GM23338 (cell line): ENCODE results near the gene ARHGEF39. TPM values are rescaled to one million over a fixed set of nuclear protein-coding genes. Genes with fewer than 3 reads are reported as not detected.

Source experiments
- ATAC-seq: fragments of 200-7000 bp; cut with Tn5 transposase; 3 replicates; pipeline ENCODE4 v1.9.1; 2020
- DNase-seq: peaks from one replicate; pipeline ENCODE4 v3.0.0-alpha.2; 2015; ENCODE audit warnings: low spot score
- H2AFZ ChIP-seq: fragments of 200-600 bp; sonication (generic); 2 replicates; pipeline ENCODE4 v1.8.0; 2016; ENCODE audit warnings: antibody characterized with exemption, mild to moderate bottlenecking, moderate library complexity
- H3F3A ChIP-seq: fragments of 200-600 bp; sonication (generic); replicated peaks from 2 replicates; pipeline ENCODE4 v1.8.0; 2017; ENCODE audit warnings: antibody characterized with exemption, mixed run types, low read depth
- H3K27ac ChIP-seq: fragments of 200-600 bp; sonication (generic); 2 replicates; pipeline ENCODE4 v1.6.1; 2016; ENCODE audit warnings: low read depth
- H3K27me3 ChIP-seq: fragments of 200-600 bp; sonication (generic); 2 replicates; pipeline ENCODE4 v1.8.0; 2016; ENCODE audit warnings: mild to moderate bottlenecking, mixed run types, moderate library complexity; ENCODE audit not compliant: insufficient read depth
- H3K36me3 ChIP-seq: fragments of 200-600 bp; sonication (generic); 2 replicates; pipeline ENCODE4 v1.8.0; 2016; ENCODE audit warnings: mild to moderate bottlenecking; ENCODE audit not compliant: insufficient read depth
- H3K4me1 ChIP-seq: fragments of 200-600 bp; sonication (generic); 2 replicates; pipeline ENCODE4 v1.8.0; 2016; ENCODE audit warnings: mild to moderate bottlenecking, moderate library complexity; ENCODE audit not compliant: insufficient read depth
- H3K4me2 ChIP-seq: fragments of 200-600 bp; sonication (generic); 2 replicates; pipeline ENCODE4 v1.7.1; 2017; ENCODE audit warnings: mixed run types
- H3K4me3 ChIP-seq: fragments of 200-600 bp; sonication (generic); 2 replicates; pipeline ENCODE4 v1.6.1; 2016; ENCODE audit warnings: mixed run types
- H3K79me2 ChIP-seq: fragments of 200-600 bp; sonication (generic); replicated peaks from 2 replicates; pipeline ENCODE4 v1.8.0; 2017; ENCODE audit warnings: mild to moderate bottlenecking; ENCODE audit not compliant: insufficient read depth
- H3K9me2 ChIP-seq: fragments of 200-600 bp; sonication (generic); 2 replicates; pipeline ENCODE4 v1.8.0; 2017; ENCODE audit not compliant: insufficient read depth
- H4K20me1 ChIP-seq: fragments of 200-600 bp; sonication (generic); replicated peaks from 2 replicates; pipeline ENCODE4 v1.8.0; 2017; ENCODE audit warnings: mild to moderate bottlenecking; ENCODE audit not compliant: insufficient read depth
- H3K27ac Mint-ChIP-seq: 2 replicates; pipeline ENCODE4 v1.8.0; 2020; ENCODE audit warnings: inconsistent platforms, mild to moderate bottlenecking, moderate library complexity, mixed read lengths
- H3K27me3 Mint-ChIP-seq: 3 replicates; pipeline ENCODE4 v1.8.0; 2022; ENCODE audit warnings: low read depth, mild to moderate bottlenecking, moderate library complexity, mixed read lengths, inconsistent platforms; ENCODE audit not compliant: insufficient read depth, poor library complexity
- H3K36me3 Mint-ChIP-seq: 3 replicates; pipeline ENCODE4 v1.8.0; 2021; ENCODE audit warnings: low read depth, mild to moderate bottlenecking, inconsistent platforms, moderate library complexity, mixed read lengths
- H3K4me1 Mint-ChIP-seq: 3 replicates; pipeline ENCODE4 v1.8.0; 2020; ENCODE audit warnings: mild to moderate bottlenecking, inconsistent platforms, mixed read lengths
- H3K4me3 Mint-ChIP-seq: 3 replicates; pipeline ENCODE4 v1.8.0; 2021; ENCODE audit warnings: moderate library complexity, mild to moderate bottlenecking, inconsistent platforms, mixed read lengths
- H3K9me3 Mint-ChIP-seq: 3 replicates; pipeline ENCODE4 v1.8.0; 2020; ENCODE audit warnings: moderate library complexity, mild to moderate bottlenecking, inconsistent platforms, mixed read lengths
- CREB1 ChIP-seq: fragments of 250-450 bp; sonication (Bioruptor Pico); IDR thresholded peaks from 2 replicates; pipeline ENCODE4 v1.5.0; 2020; ENCODE audit warnings: low read depth, mild to moderate bottlenecking, moderate library complexity
- CTCF ChIP-seq, 2 experiments: fragments of 200-600 bp in 1 of 2; sonication (generic) in 1 of 2; conservative IDR thresholded peaks; 2 replicates each; pipeline versions ENCODE4 v1.5.1 to v1.6.1; 2016 to 2017; ENCODE audit warnings: antibody characterized with exemption in 2 of 2, low read depth in 2 of 2, mild to moderate bottlenecking in 2 of 2, moderate library complexity in 1 of 2
- ETS1 ChIP-seq: IDR thresholded peaks from 2 replicates; pipeline ENCODE4 v1.6.1; 2016; ENCODE audit warnings: antibody characterized with exemption
- EZH2phosphoT487 ChIP-seq: fragments of 200-600 bp; sonication (generic); IDR thresholded peaks from one replicate; pipeline ENCODE4 v1.8.1; 2018; ENCODE audit warnings: antibody characterized with exemption; ENCODE audit not compliant: unreplicated experiment
- NANOG ChIP-seq: IDR thresholded peaks from 2 replicates; pipeline ENCODE4 v1.6.1; 2016; ENCODE audit warnings: antibody characterized with exemption, borderline replicate concordance
- POLR2AphosphoS5 ChIP-seq: IDR thresholded peaks from 2 replicates; pipeline ENCODE4 v1.6.1; 2016; ENCODE audit warnings: antibody characterized with exemption, low read depth
- ZNF462 ChIP-seq: fragments of 250-450 bp; sonication (Bioruptor Pico); IDR thresholded peaks from 2 replicates; pipeline ENCODE4 v1.5.0; 2020; ENCODE audit warnings: mild to moderate bottlenecking, moderate library complexity
- polyA plus RNA-seq: library from polyadenylated mRNA; unstranded; fragments of >200 nt; fragmentation: Nextera tagmentation; extraction: Ambion mirVana; gene quantifications from 2 replicates; pipeline ENCODE4 v1.2.1, GENCODE V29; 2016
- total RNA-seq: library from RNA; depleted of rRNA; stranded (reverse); fragments of >200 nt; shearing (Covaris generic); gene quantifications from 2 replicates; pipeline ENCODE4 v1.2.3, GENCODE V29; 2014

Gene ARHGEF39
- total and polyA plus RNA-seq, 2 experiments from 2014 or later, result 16.8 to 31.0 TPM

- no peak for ATAC-seq
- Histone ChIP-seq H3K9me2 (no peaks in the 10 kb centered on the region), H3K36me3 (peaks cover 26% of the 10 kb centered on the region), H3F3A (peaks cover 22% of the 10 kb centered on the region), H3K4me3 (no peak overlapping the region), H2AFZ (no peak overlapping the region), H3K27ac (no peak overlapping the region), H4K20me1 (peaks cover 9% of the 10 kb centered on the region), H3K4me2 (no peak overlapping the region), H3K4me1 (peaks cover 19% of the 10 kb centered on the region), H3K27me3 (no peaks in the 10 kb centered on the region), H3K79me2 (peaks cover 9% of the 10 kb centered on the region)
- Mint-ChIP-seq H3K27ac (no peak overlapping the region), H3K4me1 (peaks cover 36% of the 10 kb centered on the region), H3K4me3 (no peak overlapping the region), H3K36me3 (peaks cover 63% of the 10 kb centered on the region), H3K27me3 (peaks cover 14% of the 10 kb centered on the region), H3K9me3 (no peaks in the 10 kb centered on the region)
- TF ChIP-seq ETS1 (no peak), CREB1 (CRISPR knock-in tag) (no peak), EZH2phosphoT487 (no peak), NANOG (no peak), ZNF462 (CRISPR knock-in tag) (no peak), CTCF (conservative IDR thresholded peaks at IDR 0.05; ENCODE audit: low read depth in 2 of 2) (no peak), POLR2AphosphoS5 (no peak)
- no peak for DNase-seq
Measured at GRCh38 chr9:35683323-35683722, 18.3 kb upstream of the ARHGEF39 start.
